ENCODE measurements around the gene SLC37A3.
"Not testable (repeated sequence)": the region's sequence is repeated elsewhere in the genome, so short reads cannot be mapped to it uniquely, and the experiment has no call there.

Gene SLC37A3

DNA sequence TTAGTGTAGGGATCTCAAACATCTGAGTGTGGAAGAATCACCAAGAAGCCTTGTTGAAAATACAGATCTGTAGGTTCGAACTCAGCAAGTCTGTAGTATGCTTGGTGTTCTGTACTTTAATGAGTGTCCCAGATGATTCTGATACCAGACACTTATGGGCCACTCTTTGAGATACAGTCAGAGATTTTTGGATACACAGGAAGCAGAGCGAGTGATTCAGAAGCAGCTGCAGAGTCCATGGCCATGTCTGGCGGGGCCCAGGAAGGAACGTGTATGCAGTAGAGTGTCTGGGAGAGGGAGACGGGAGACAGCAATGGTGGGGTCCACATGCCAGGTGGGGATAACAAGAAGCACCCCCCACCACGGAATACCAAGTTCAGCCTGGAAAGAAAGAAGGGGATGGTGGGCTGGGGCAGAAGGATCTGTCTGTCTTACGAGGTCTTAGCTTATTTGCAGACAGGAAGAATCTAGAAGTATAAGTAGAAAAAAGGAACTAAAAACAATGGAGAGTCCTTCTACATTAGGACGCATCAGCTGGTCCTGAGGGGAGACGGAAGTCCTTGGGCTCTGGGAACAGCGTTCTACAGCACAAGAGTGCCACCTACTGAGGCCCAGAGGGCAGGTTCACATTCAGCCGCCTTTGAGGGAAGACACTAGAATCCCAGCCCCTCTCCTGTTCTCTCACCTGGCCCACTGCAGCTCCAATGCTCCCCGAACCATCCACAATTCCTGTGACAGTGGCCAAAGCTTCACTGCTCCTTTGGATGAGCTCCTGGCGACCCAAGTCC is 55.4 kb downstream of the SLC37A3 start:
- no peaks in the 10 kb centered on the region for H3K4me1 Mint-ChIP-seq
- H3K36me3 Mint-ChIP-seq = peaks cover 17% of the 10 kb centered on the region
- H3K9me3 Mint-ChIP-seq = no peaks in the 10 kb centered on the region
- H3K4me3 Mint-ChIP-seq = no peak overlapping the region
- no peaks in the 10 kb centered on the region for H3K27me3 Mint-ChIP-seq
- peak overlapping the region; percentile 53 for H3K27ac Mint-ChIP-seq

DNA sequence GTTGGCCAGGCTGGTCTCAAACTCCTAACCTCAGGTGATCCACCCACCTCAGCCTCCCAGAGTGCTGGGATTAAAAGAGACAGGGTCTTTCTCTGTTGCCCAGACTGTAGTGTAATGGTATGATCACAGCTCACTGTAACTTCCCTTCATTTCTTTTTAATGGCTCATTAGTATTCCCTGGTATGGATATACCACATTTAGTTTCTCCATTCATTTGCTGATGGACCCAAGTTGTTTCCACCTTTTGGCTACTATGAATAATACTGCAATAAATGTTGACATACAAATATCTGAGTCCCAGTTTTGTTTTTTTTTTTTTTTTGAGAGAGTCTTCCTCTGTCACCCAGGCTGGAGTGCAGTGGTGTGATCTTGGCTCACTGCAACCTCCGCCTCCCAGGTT is 59.4 kb downstream of the SLC37A3 start:
- H3K4me1 Mint-ChIP-seq, H3K9me3 Mint-ChIP-seq, H3K27me3 Mint-ChIP-seq, H3K4me3 Mint-ChIP-seq, H3K27ac Mint-ChIP-seq: not testable (repeated sequence)
- H3K36me3 Mint-ChIP-seq = peaks cover 24% of the 10 kb centered on the region

DNA sequence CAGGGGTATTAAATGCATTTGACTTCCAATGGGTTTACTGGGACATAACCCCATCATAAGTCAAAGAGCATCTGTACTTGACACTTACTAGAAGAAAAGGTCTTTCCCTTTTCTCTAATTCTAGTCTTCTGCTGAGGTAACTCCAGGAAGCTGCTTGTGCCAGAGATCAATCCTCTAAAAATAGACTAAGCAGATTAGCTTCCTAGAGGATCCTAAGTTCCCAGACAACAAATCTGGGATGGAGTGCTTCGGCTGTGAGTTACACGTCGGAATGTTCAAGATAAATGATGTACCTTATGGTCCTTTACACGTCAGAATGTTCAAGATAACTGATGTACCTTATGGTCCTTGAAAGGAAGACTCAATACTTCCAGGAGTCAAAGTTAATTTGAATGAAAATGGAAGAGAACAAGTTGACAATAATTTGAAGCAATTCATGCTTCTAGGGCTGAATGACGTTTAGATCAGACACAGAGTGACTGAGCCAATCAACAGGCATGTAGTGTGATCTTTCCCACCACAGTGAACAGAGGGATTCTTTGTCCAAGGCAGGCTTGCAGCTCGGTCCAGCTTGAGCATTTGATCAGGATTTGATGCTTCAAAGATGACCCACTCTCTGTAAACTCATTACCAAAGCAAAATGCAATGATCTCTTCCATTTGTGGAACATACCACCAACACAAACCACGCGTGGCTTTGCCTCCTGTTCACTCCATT is 63.8 kb downstream of the SLC37A3 start:
- H3K27ac Mint-ChIP-seq = no peak overlapping the region

DNA sequence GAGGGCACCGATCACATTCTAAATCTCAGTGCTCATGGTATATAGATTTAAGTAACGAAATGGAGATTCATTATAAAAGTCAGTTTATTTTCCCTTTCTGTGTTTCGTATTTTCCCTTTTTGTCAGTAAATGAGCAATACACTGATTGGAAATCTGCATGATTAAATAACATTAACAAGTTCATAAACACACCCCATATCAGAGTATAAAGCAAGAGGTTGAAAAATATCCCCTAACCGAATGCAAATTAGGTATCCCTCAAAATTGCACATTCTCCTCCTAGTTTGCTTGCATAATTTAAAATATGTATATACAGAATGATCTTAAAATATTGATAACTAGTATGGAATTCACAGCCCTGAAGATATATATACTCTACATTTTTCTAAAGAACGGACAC is 64.6 kb downstream of the SLC37A3 start:
- Mint-ChIP-seq H3K9me3 (no peaks in the 10 kb centered on the region), H3K36me3 (peaks cover 8% of the 10 kb centered on the region), H3K4me1 (no peaks in the 10 kb centered on the region), H3K4me3 (no peak overlapping the region), H3K27ac (no peak overlapping the region), H3K27me3 (no peaks in the 10 kb centered on the region)

More for the DNA sequence above, 63.8 kb downstream of the SLC37A3 start:
- Mint-ChIP-seq H3K27me3 (no peaks in the 10 kb centered on the region), H3K9me3 (no peaks in the 10 kb centered on the region), H3K4me1 (no peaks in the 10 kb centered on the region), H3K36me3 (peaks cover 8% of the 10 kb centered on the region), H3K4me3 (no peak overlapping the region)

DNA sequence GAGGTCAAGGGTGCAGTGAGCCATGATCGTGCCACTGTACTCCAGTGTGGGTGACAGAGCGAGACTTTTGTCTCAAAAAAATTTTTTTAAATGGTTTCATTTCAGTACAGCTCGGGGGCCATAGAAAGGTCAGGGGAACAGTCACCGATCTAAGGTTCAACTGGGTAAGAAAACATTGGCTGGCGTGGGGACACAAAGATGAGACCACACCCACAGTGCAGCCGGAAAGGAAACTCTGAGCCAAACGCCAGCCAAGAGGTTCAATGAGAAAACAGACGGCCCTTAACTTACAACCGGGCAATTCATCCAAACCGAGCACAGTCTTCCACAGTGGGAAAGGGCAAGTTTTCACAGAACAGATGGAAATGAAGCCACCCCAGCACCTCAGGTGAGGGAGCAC is 65.1 kb downstream of the SLC37A3 start:
- no peak overlapping the region for H3K4me3 Mint-ChIP-seq

DNA sequence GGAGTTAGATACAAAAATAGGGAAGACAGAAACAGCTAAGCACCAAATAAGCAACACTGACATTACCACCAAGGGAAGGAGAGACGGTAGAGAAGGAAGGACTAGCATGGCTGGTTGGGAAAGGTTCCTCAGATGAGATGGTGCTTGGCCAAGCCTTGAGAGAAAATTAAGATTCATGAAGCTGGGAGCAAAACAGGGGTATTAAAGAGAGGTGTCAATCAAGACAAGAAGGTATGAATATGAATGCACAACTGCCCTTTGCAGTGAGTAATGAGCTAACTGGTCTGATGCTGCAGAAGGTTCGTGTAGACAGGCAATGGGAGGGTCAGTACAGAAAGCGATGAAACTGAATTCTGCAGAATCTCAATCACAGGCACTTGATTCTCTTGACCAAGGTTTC is 67.7 kb downstream of the SLC37A3 start:
- H3K9me3 Mint-ChIP-seq = no peaks in the 10 kb centered on the region
- no peaks in the 10 kb centered on the region for H3K4me1 Mint-ChIP-seq
- no peak overlapping the region for H3K4me3 Mint-ChIP-seq
- no peaks in the 10 kb centered on the region for H3K27me3 Mint-ChIP-seq
- no peak overlapping the region for H3K27ac Mint-ChIP-seq
- peaks cover 6% of the 10 kb centered on the region for H3K36me3 Mint-ChIP-seq

More for the DNA sequence above, 65.1 kb downstream of the SLC37A3 start:
- no peak overlapping the region for H3K27ac Mint-ChIP-seq
- H3K27me3 Mint-ChIP-seq = no peaks in the 10 kb centered on the region
- H3K9me3 Mint-ChIP-seq = no peaks in the 10 kb centered on the region
- no peaks in the 10 kb centered on the region for H3K4me1 Mint-ChIP-seq
- peaks cover 8% of the 10 kb centered on the region for H3K36me3 Mint-ChIP-seq

DNA sequence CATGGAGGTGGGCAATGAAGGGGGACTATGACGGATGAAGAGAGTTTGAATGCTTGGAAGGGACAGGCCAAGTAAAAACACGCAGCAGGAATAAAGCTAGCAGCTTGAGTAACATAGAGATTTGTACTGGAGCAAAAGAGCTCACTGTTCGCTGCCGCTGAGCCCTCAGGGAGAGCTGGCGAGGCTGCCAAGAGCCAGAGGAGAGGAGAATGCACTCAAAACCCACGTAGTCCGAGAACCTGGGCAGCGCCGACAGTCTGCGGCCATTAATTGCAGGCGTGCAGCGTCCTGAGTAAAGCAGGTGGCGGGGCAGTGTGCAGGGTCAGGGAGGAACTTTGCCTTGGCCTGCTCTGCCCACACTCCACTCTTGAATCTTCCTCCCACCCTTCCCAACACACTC is 68.2 kb downstream of the SLC37A3 start:
- no peak overlapping the region for H3K4me3 Mint-ChIP-seq
- no peak overlapping the region for H3K27ac Mint-ChIP-seq
- H3K4me1 Mint-ChIP-seq = no peaks in the 10 kb centered on the region
- H3K36me3 Mint-ChIP-seq = peaks cover 4% of the 10 kb centered on the region
- no peaks in the 10 kb centered on the region for H3K27me3 Mint-ChIP-seq
- no peaks in the 10 kb centered on the region for H3K9me3 Mint-ChIP-seq

DNA sequence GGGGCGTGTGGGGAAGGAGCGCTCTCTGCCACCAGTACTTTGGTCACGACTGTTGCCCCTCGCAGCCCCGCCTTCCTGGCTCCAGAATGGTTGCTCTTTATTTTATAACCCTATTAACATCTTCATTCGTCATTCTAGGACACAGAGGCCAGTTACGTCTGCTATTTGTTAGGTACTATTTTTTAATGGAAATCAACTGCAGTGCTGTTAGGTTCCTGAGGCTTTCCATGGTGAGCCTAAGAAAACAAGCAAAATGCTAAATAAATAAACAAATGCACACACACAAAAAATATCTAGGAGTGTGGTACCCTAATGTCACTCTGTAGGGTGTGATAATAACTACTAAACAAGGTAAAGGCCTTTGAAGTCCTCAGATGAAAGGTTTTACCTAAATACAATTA is 71.1 kb downstream of the SLC37A3 start:
- no peaks in the 10 kb centered on the region for H3K4me1 Mint-ChIP-seq
- no peak overlapping the region for H3K4me3 Mint-ChIP-seq
- H3K27ac Mint-ChIP-seq = no peak overlapping the region
- H3K36me3 Mint-ChIP-seq = no peaks in the 10 kb centered on the region
- H3K27me3 Mint-ChIP-seq = no peaks in the 10 kb centered on the region
- H3K9me3 Mint-ChIP-seq = no peaks in the 10 kb centered on the region

DNA sequence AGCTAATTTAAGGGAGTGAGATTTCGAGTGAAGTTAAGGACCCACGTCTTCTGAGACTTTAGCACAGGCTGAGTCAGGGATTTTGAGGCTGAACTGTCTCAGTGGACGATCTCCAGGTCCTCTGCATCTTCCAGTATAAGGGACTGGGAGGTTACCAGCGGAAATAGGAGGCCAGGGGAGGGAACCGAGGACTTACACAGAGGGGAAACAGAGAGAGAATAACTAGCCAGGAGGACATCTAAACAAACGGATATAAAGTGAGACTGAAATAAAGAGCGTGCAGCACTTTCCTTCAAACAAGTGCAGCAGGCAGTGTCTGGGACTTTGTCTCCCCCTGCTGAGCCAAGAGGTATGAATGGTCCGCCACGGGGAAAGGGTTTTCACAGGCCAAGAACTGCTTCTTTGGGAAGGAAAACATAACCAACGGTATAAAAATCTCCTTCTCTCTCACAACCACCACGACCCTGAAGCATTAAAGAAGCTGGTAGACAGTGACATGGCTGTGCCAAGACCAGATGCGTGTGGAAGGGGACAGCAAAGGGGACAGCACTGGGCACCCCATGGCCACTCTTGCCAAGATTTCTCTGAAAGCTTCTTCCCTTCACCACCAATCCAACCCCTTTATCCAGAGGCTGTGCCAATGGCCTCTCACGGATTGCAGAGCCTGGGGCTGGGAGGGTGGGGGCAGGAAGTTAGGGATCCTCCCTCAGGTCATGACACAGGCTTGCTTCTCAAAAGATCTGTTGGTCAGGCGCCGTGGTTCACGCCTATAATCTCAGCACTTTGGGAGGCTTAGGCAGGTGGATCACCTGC is 72.0 kb downstream of the SLC37A3 start:
- Mint-ChIP-seq H3K27me3 (no peaks in the 10 kb centered on the region), H3K4me3 (no peak overlapping the region), H3K9me3 (no peaks in the 10 kb centered on the region), H3K36me3 (no peaks in the 10 kb centered on the region), H3K27ac (no peak overlapping the region), H3K4me1 (no peaks in the 10 kb centered on the region)

DNA sequence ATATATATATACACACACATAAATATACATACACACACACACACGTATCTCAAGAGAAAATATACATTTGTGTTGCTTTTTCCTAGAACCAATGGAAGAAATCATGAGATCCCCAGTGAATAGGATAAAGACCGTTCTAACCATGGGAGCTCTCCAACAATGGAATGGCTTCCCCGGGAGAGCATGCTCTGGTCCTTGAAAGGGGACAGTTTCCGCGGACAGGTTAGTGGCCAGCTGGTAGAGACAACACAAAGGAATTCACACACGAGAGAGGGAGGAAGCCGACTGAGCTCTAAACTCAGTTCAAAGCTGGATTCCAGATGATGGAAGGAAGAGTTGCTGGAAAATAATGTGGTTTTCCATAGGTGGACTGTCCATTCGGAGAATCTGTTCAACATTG is 72.7 kb downstream of the SLC37A3 start:
- Mint-ChIP-seq H3K4me3 (no peak overlapping the region), H3K9me3 (no peaks in the 10 kb centered on the region), H3K4me1 (no peaks in the 10 kb centered on the region), H3K27ac (no peak overlapping the region), H3K27me3 (no peaks in the 10 kb centered on the region), H3K36me3 (no peaks in the 10 kb centered on the region)

DNA sequence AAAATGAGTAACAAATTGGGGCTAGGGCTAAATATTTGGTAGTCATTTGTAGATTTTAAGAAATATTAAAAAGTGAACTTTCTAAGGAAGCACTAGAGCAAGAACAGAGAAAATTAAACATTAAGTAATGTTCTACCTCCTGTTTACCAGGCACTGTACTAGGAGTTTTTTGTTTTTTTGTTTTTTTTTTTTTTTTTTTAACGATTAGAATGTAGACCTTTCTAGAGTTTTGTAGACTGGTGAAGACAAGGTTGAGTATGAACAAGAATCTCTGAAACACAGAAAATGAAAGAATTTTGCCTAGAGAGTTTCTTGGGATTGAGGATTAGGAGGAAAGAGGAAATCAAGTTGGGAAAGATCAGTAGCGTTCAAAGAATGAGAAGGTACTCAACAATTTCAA is 73.6 kb downstream of the SLC37A3 start:
- Mint-ChIP-seq H3K9me3 (no peaks in the 10 kb centered on the region), H3K4me3 (no peak overlapping the region), H3K27ac (no peak overlapping the region), H3K4me1 (no peaks in the 10 kb centered on the region), H3K36me3 (no peaks in the 10 kb centered on the region), H3K27me3 (no peaks in the 10 kb centered on the region)

DNA sequence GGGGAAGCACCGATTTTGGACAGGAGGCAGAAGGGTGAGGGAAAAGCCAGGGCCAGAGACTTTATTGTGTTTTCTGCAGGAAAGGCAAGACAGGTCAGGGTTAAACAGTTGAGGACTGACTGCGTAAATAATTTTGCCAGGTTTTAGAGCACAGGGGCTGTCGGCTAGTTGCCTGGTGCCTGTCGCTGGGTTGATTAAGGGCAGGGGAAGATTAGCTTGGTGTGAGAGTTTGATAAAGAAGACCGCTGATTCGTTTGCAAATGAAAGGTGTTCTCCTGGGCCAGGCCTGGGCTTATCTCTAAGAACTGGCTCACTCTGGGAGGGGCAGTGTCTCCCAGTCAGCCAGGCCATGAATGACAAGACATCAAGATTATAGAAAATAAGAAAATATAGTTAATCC is 75.6 kb downstream of the SLC37A3 start:
- Mint-ChIP-seq H3K4me1 (no peaks in the 10 kb centered on the region), H3K27me3 (no peaks in the 10 kb centered on the region), H3K9me3 (no peaks in the 10 kb centered on the region), H3K4me3 (no peak overlapping the region), H3K27ac (no peak overlapping the region), H3K36me3 (peaks cover 3% of the 10 kb centered on the region)

DNA sequence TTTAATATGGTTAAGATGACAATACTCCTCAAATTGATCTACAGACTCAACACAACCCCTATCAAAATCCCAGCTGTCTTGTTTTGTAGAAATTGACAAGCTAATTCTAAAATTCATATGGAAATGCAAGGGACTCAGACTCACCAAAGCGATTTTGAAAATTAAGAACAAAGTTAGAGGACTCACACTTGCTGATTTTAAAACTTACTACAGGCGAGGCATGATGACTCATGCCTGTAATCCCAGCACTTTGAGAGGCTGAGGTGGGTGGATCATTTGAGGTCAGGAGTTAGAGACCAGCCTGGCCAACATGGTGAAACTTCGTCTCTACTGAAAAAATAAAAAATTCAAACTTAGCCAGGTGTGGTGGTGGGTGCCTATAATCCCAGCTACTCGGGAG is 78.3 kb downstream of the SLC37A3 start:
- not testable (repeated sequence) for H3K4me1 Mint-ChIP-seq, H3K36me3 Mint-ChIP-seq, H3K9me3 Mint-ChIP-seq, H3K27ac Mint-ChIP-seq, H3K4me3 Mint-ChIP-seq, H3K27me3 Mint-ChIP-seq

DNA sequence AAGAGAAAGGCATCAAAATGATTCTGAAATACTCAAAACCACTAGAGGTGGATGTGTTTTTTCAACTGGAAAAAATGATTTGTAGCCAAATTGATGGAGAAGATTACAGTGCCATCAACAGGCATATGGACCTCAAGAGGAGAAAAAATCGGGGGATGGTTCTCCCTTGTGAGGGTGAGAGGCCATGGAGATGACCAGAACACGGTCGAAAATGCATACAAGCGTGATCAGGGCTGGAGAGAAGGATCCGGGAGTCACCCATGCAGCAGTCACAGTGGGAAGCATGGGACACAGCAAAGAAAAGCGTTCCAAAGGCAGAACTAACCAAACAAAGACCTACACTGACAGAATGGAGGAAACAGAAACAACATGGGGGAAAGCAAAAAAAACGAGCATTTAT is 80.3 kb downstream of the SLC37A3 start:
- H3K36me3 Mint-ChIP-seq = peaks cover 9% of the 10 kb centered on the region
- H3K27me3 Mint-ChIP-seq = peaks cover 2% of the 10 kb centered on the region
- H3K27ac Mint-ChIP-seq = no peak overlapping the region
- H3K9me3 Mint-ChIP-seq = peaks cover under 1% of the 10 kb centered on the region
- H3K4me3 Mint-ChIP-seq = no peak overlapping the region
- no peaks in the 10 kb centered on the region for H3K4me1 Mint-ChIP-seq

DNA sequence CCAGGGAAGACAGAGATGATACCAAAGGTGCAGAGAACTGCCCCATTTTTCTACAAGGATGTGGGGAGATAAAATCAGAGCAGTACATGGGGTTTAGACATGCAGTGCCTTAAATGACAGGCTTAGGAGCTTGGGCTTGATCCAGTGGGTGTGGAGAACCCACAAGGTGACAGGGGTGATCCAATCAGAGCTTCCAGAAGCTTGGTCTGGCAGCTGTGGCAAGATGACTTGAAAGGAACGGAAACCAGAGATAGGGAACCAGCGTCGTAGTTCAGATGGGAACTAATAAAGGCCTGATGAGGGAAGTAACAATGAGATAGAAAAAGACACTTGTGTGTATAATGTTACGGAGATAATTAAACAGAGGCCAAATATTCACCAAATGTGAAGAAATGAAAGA is 80.7 kb downstream of the SLC37A3 start:
- H3K4me1 Mint-ChIP-seq = peaks cover 3% of the 10 kb centered on the region
- H3K27me3 Mint-ChIP-seq = peaks cover 3% of the 10 kb centered on the region
- H3K27ac Mint-ChIP-seq = no peak overlapping the region
- peaks cover 13% of the 10 kb centered on the region for H3K36me3 Mint-ChIP-seq
- no peak overlapping the region for H3K4me3 Mint-ChIP-seq
- H3K9me3 Mint-ChIP-seq = peaks cover 4% of the 10 kb centered on the region

DNA sequence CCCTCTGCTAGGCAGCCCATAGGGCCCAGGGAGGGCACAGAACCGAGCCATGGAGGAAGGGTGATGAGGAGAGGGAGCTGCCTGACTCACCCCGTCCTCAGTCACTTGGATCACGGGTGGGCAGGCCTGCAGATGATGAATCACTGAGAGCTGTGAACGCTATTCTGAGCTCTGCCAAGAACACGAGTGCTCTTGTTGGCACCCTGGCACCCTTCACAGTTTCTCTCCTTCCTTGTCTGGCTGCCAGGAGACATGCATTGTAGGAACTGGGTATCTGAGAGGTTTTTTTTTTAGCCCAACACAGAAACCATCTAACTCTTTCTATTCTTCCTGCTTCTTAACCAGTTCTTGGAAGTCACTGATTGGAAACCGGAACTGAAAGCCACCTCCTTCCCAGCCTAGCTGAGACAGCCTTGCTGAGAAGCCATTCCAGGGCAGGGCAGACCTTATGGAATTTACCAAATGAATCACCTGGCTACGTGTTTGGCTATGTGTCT is 82.1 kb downstream of the SLC37A3 start:
- Mint-ChIP-seq H3K27me3 (peaks cover 3% of the 10 kb centered on the region), H3K36me3 (peaks cover 20% of the 10 kb centered on the region), H3K27ac (no peak overlapping the region), H3K4me1 (peaks cover 5% of the 10 kb centered on the region), H3K4me3 (no peak overlapping the region), H3K9me3 (peaks cover 13% of the 10 kb centered on the region)
